HEK293 (cell line): ENCODE results near the gene BHMT2.

Source experiments
- BCL11B ChIP-seq: fragments of 450-650 bp; formaldehyde crosslinking; IDR thresholded peaks from 2 replicates; pipeline ENCODE4 v1.5.1; 2016; ENCODE audit warnings: low read depth, missing biosample characterization, missing genetic modification characterization
- GFI1B ChIP-seq: fragments of 450-650 bp; formaldehyde crosslinking; IDR thresholded peaks from 2 replicates; pipeline ENCODE4 v1.5.1; 2016; ENCODE audit warnings: missing biosample characterization, missing genetic modification characterization
- KLF1 ChIP-seq: fragments of 450-650 bp; formaldehyde crosslinking; IDR thresholded peaks from 2 replicates; pipeline ENCODE4 v1.5.1; 2016; ENCODE audit warnings: missing biosample characterization, missing genetic modification characterization
- KLF16 ChIP-seq: fragments of 450-650 bp; formaldehyde crosslinking; IDR thresholded peaks from 2 replicates; pipeline ENCODE4 v1.5.1; 2017; ENCODE audit warnings: missing biosample characterization, missing genetic modification characterization
- OVOL3 ChIP-seq: fragments of 450-650 bp; formaldehyde crosslinking; IDR thresholded peaks from 2 replicates; pipeline ENCODE4 v1.5.1; 2016; ENCODE audit warnings: missing biosample characterization, missing genetic modification characterization
- REPIN1 ChIP-seq: fragments of 450-650 bp; formaldehyde crosslinking; IDR thresholded peaks from 2 replicates; pipeline ENCODE4 v1.5.1; 2017; ENCODE audit warnings: missing biosample characterization, missing genetic modification characterization, low read depth
- TRIM28 ChIP-seq: IDR thresholded peaks from 2 replicates; pipeline ENCODE4 v1.6.1; 2011; ENCODE audit warnings: low read length, control low read depth, borderline replicate concordance
- TSHZ1 ChIP-seq: fragments of 450-650 bp; formaldehyde crosslinking; IDR thresholded peaks from 2 replicates; pipeline ENCODE4 v1.5.1; 2016; ENCODE audit warnings: missing biosample characterization, missing genetic modification characterization, borderline replicate concordance
- YY2 ChIP-seq: fragments of 450-650 bp; formaldehyde crosslinking; IDR thresholded peaks from 2 replicates; pipeline ENCODE4 v1.5.1; 2016; ENCODE audit warnings: missing biosample characterization, missing genetic modification characterization
- ZBTB10 ChIP-seq: fragments of 450-650 bp; formaldehyde crosslinking; IDR thresholded peaks from 2 replicates; pipeline ENCODE4 v1.5.1; 2016; ENCODE audit warnings: missing biosample characterization, missing genetic modification characterization
- ZBTB7A ChIP-seq: fragments of 450-650 bp; formaldehyde crosslinking; IDR thresholded peaks from 2 replicates; pipeline ENCODE4 v1.5.1; 2016; ENCODE audit warnings: low read depth, missing biosample characterization, missing genetic modification characterization
- ZFP69B ChIP-seq: fragments of 450-650 bp; formaldehyde crosslinking; IDR thresholded peaks from 2 replicates; pipeline ENCODE4 v1.5.1; 2016; ENCODE audit warnings: missing biosample characterization, missing genetic modification characterization
- ZNF10 ChIP-seq: fragments of 450-650 bp; formaldehyde crosslinking; IDR thresholded peaks from 2 replicates; pipeline ENCODE4 v1.5.1; 2017; ENCODE audit warnings: missing biosample characterization, missing genetic modification characterization
- ZNF146 ChIP-seq: fragments of 450-650 bp; formaldehyde crosslinking; IDR thresholded peaks from 2 replicates; pipeline ENCODE4 v1.5.1; 2016; ENCODE audit warnings: missing biosample characterization, missing genetic modification characterization
- ZNF2 ChIP-seq: fragments of 450-650 bp; formaldehyde crosslinking; IDR thresholded peaks from 2 replicates; pipeline ENCODE4 v1.5.1; 2016; ENCODE audit warnings: missing biosample characterization, missing genetic modification characterization
- ZNF221 ChIP-seq: fragments of 450-650 bp; formaldehyde crosslinking; IDR thresholded peaks from 2 replicates; pipeline ENCODE4 v1.5.1; 2017; ENCODE audit warnings: missing biosample characterization, missing genetic modification characterization, borderline replicate concordance
- ZNF311 ChIP-seq: fragments of 450-650 bp; formaldehyde crosslinking; IDR thresholded peaks from 2 replicates; pipeline ENCODE4 v1.5.1; 2017; ENCODE audit warnings: missing biosample characterization, missing genetic modification characterization, borderline replicate concordance
- ZNF335 ChIP-seq: fragments of 450-650 bp; formaldehyde crosslinking; conservative IDR thresholded peaks from 2 replicates; pipeline ENCODE4 v1.5.1; 2016; ENCODE audit warnings: missing biosample characterization, missing genetic modification characterization
- ZNF561 ChIP-seq: fragments of 450-650 bp; IDR thresholded peaks from 2 replicates; pipeline ENCODE4 v1.5.1; 2018; ENCODE audit warnings: missing biosample characterization, missing genetic modification characterization, borderline replicate concordance
- ZNF624 ChIP-seq: fragments of 450-650 bp; formaldehyde crosslinking; IDR thresholded peaks from 2 replicates; pipeline ENCODE4 v1.5.1; 2017; ENCODE audit warnings: missing biosample characterization, missing genetic modification characterization
- ZNF654 ChIP-seq: fragments of 450-650 bp; formaldehyde crosslinking; IDR thresholded peaks from 2 replicates; pipeline ENCODE4 v1.5.1; 2016; ENCODE audit warnings: low read depth, missing biosample characterization, missing genetic modification characterization
- ZNF785 ChIP-seq: fragments of 450-650 bp; formaldehyde crosslinking; IDR thresholded peaks from 2 replicates; pipeline ENCODE4 v1.5.1; 2016; ENCODE audit warnings: missing biosample characterization, missing genetic modification characterization
- ZNF791 ChIP-seq: fragments of 450-650 bp; formaldehyde crosslinking; IDR thresholded peaks from 2 replicates; pipeline ENCODE4 v1.5.1; 2016; ENCODE audit warnings: missing biosample characterization, missing genetic modification characterization
- ZNF843 ChIP-seq: fragments of 450-650 bp; formaldehyde crosslinking; IDR thresholded peaks from 2 replicates; pipeline ENCODE4 v1.5.1; 2016; ENCODE audit warnings: missing biosample characterization, missing genetic modification characterization
- TF ChIP-seq, protein P1 (sequence below): fragments of 450-650 bp; formaldehyde crosslinking; IDR thresholded peaks from 2 replicates; pipeline ENCODE4 v1.5.1; 2016; ENCODE audit warnings: missing biosample characterization, missing genetic modification characterization

BHMT2 gene

DNA sequence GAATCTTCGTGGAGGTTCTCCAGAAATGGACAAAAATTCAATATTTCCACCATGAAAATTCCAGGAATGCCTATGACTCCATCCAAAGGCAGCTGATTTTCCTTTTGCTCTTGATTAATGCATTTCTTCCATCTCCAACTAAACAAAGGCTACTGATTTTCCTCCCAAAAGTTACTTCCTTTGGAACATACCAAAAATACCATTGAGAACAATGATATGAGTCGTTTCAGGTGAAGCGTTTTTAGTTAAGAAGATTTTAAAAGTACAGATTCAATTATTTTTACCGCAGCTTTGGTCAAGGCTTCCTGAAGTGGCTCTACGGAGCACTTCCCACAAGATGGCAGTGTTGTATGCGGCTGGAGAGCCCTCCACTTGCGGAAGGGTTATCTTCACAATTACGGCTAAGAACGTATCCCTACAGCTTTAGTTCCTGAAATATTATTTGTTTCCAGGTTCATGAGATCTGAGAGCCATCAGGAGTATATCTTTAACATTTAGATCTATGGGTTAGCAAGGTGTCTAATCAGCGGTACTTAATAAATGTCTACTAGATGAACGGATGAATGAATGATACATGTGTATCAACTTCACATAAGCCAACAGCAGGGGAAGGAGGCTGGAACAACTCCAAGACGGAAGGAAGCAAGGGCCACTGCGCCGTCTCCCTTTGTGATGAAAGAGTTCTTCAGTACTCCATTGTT is 48.6 kb upstream of the BHMT2 start (continued):
- TF ChIP-seq ZBTB7A (tag by site-specific recombination), result no peak
- no peak for TF ChIP-seq ZNF311
- TF ChIP-seq ZNF843, result no peak
- TF ChIP-seq KLF16 (tag by site-specific recombination), result no peak
- no peak for TF ChIP-seq ZNF791 (tag by site-specific recombination)
- no peak for TF ChIP-seq OVOL3
- TF ChIP-seq ZNF10 (tag by site-specific recombination), result peak; percentile 70; the same call in 1 of the 2 replicates
- no peak for TF ChIP-seq REPIN1 (tag by site-specific recombination)
- no peak for TF ChIP-seq ZFP69B (tag by site-specific recombination)
- no peak for TF ChIP-seq ZNF624 (tag by site-specific recombination)
- no peak for TF ChIP-seq TRIM28
- no peak for TF ChIP-seq ZNF785 (tag by site-specific recombination)
- no peak for TF ChIP-seq ZNF221 (tag by site-specific recombination)
- no peak for TF ChIP-seq ZNF335
- no peak for TF ChIP-seq KLF1 (tag by site-specific recombination)
- TF ChIP-seq TSHZ1, result no peak
- peak; percentile 87 for TF ChIP-seq ZNF654 (tag by site-specific recombination)
- peak; percentile 94 for TF ChIP-seq ZNF2 (tag by site-specific recombination)
- TF ChIP-seq YY2, result no peak
- peak; percentile 44; the same call in 1 of the 2 replicates for TF ChIP-seq ZNF561 (tag by site-specific recombination)
- no peak for TF ChIP-seq GFI1B (tag by site-specific recombination)
- no peak for TF ChIP-seq BCL11B (tag by site-specific recombination)
- TF ChIP-seq, protein P1, sequence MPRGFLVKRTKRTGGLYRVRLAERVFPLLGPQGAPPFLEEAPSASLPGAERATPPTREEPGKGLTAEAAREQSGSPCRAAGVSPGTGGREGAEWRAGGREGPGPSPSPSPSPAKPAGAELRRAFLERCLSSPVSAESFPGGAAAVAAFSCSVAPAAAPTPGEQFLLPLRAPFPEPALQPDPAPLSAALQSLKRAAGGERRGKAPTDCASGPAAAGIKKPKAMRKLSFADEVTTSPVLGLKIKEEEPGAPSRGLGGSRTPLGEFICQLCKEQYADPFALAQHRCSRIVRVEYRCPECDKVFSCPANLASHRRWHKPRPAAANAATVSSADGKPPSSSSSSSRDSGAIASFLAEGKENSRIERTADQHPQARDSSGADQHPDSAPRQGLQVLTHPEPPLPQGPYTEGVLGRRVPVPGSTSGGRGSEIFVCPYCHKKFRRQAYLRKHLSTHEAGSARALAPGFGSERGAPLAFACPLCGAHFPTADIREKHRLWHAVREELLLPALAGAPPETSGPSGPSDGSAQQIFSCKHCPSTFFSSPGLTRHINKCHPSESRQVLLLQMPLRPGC (tag by site-specific recombination), result no peak
- TF ChIP-seq ZBTB10 (tag by site-specific recombination), result no peak
- no peak for TF ChIP-seq ZNF146 (tag by site-specific recombination)
